Iris pigment epithelial cell (primary cell): ENCODE data around the gene PNKD.

Experiments used
- DNase-seq: peaks from one replicate; pipeline ENCODE4 v3.0.0-alpha.2; 2011; ENCODE audit warnings: low read depth

Gene PNKD

DNA sequence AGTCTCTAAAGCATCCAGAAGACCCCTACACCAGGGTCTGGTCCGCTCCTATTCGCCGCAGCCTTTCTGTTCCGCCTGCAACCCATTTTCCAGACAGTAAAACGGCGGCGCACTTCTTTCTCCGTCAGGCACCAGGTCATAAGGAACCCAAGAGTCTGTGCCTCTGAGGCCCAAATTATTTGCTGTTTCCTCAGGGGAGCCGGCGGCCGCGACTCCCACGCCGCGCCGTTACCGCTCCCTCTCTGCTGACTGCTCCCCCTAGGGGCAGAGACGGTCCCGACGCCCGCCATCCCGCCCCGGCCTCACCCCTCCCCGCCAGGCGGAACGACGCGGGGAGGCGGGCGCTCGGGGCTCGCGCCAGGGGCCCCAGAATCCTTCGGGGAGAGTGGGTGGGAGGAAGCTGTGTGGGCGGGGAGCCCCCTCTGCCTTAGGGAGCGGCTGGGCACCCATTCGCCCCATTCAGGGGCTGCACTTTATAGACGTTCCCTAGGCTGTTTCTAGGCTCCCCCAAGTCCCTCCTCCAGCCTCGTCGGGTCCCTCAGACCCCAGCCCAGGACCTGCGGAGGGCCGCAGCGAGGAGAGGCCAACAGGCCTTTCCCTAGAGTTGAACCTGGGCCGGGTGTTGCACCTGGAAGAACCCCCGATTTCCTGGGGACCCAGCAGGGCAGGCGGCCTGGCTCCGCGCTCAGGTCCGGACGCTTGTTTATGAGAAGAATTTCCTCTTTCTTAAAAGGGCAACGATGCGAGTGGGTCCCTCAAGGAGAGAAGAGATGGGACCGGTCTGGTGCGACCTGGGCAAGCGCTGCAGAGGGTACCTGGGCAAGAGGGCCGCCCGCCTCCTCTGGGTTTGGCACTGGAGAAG, 125.7 kb downstream of the PNKD start:
- peak; percentile 97 for DNase-seq
